Osteoblast (primary cell): Measurements from ENCODE around the gene SEMA3C. TPM values are rescaled to one million over a fixed set of nuclear protein-coding genes. Genes with fewer than 3 reads are reported as not detected.

ENCODE experiments used
- DNase-seq: peaks from one replicate; pipeline ENCODE4 v3.0.0; 2011; ENCODE audit warnings: low spot score, mixed read lengths; ENCODE audit not compliant: insufficient read length; ENCODE audit errors: missing footprints
- H2AFZ ChIP-seq: 2 replicates; pipeline ENCODE4 v1.6.0; 2011; ENCODE audit warnings: mild to moderate bottlenecking, low read length
- H3K27ac ChIP-seq: 2 replicates; pipeline ENCODE4 v1.5.1; 2011; ENCODE audit warnings: mild to moderate bottlenecking, low read depth, low read length, moderate library complexity
- H3K27me3 ChIP-seq: 2 replicates; pipeline ENCODE4 v1.6.0; 2012; ENCODE audit warnings: mild to moderate bottlenecking, control low read depth, inconsistent platforms, low read length, moderate library complexity; ENCODE audit not compliant: insufficient read depth
- H3K36me3 ChIP-seq: 2 replicates; pipeline ENCODE4 v1.5.1; 2011; ENCODE audit warnings: mild to moderate bottlenecking, low read length, control low read depth, moderate library complexity; ENCODE audit not compliant: insufficient read depth
- H3K4me1 ChIP-seq: 2 replicates; pipeline ENCODE4 v1.5.1; 2011; ENCODE audit warnings: mild to moderate bottlenecking, low read length, control low read depth, moderate library complexity; ENCODE audit not compliant: insufficient read depth
- H3K4me2 ChIP-seq: 2 replicates; pipeline ENCODE4 v1.6.0; 2011; ENCODE audit warnings: mild to moderate bottlenecking, low read length; ENCODE audit not compliant: insufficient read depth
- H3K4me3 ChIP-seq: fragments of 200-600 bp; sonication (generic); 3 replicates; pipeline ENCODE4 v1.5.1; 2012; ENCODE audit warnings: mild to moderate bottlenecking, low read length, inconsistent platforms; ENCODE audit not compliant: insufficient read depth
- H3K79me2 ChIP-seq: 2 replicates; pipeline ENCODE4 v1.6.0; 2012; ENCODE audit warnings: mild to moderate bottlenecking, low read length, control low read depth, inconsistent platforms; ENCODE audit not compliant: insufficient read depth
- H3K9me3 ChIP-seq: 2 replicates; pipeline ENCODE4 v1.5.1; 2011; ENCODE audit warnings: low read depth, low read length, control low read depth
- H4K20me1 ChIP-seq: 2 replicates; pipeline ENCODE4 v1.6.0; 2012; ENCODE audit warnings: mild to moderate bottlenecking, low read length, control low read depth; ENCODE audit not compliant: insufficient read depth
- total RNA-seq: library from RNA; depleted of rRNA; stranded (reverse); fragments of >200 nt; gene quantifications from 2 replicates; pipeline ENCODE4 v1.2.3, GENCODE V29; 2012
- TF ChIP-seq, protein P1 (sequence below): IDR thresholded peaks from 2 replicates; pipeline ENCODE4 v1.5.1; 2011; ENCODE audit warnings: mild to moderate bottlenecking, low read depth, low read length, moderate library complexity; ENCODE audit errors: extremely low read depth

The SEMA3C gene
- total RNA-seq, 1 donor: 388 TPM

DNA sequence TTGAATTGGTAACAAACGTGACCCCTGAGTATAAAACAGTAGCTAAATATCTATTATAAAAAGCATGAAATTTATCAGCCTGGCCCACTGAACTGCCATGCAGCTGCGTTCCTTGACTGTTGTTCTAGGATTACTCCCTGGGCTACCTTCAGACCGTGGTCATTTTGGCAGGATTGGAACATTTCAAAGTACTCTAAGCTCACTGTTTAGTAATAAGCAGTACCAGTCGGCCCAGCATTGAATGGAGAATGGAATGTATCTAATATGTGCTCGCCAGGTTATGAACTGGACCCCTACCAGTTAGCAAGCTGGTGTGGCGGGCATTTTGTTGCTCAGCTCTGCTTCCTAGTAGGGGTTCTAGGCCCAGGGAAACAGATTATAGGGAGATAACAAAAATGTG lies 112.2 kb downstream of the SEMA3C start:
- TF ChIP-seq, protein P1, sequence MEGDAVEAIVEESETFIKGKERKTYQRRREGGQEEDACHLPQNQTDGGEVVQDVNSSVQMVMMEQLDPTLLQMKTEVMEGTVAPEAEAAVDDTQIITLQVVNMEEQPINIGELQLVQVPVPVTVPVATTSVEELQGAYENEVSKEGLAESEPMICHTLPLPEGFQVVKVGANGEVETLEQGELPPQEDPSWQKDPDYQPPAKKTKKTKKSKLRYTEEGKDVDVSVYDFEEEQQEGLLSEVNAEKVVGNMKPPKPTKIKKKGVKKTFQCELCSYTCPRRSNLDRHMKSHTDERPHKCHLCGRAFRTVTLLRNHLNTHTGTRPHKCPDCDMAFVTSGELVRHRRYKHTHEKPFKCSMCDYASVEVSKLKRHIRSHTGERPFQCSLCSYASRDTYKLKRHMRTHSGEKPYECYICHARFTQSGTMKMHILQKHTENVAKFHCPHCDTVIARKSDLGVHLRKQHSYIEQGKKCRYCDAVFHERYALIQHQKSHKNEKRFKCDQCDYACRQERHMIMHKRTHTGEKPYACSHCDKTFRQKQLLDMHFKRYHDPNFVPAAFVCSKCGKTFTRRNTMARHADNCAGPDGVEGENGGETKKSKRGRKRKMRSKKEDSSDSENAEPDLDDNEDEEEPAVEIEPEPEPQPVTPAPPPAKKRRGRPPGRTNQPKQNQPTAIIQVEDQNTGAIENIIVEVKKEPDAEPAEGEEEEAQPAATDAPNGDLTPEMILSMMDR: no peak
- no peaks in the 10 kb centered on the region for H3K9me3 ChIP-seq
- no peak overlapping the region for H3K27ac ChIP-seq
- H2AFZ ChIP-seq: no peak overlapping the region
- H3K79me2 ChIP-seq: no peaks in the 10 kb centered on the region
- H3K4me2 ChIP-seq: no peak overlapping the region
- H3K4me3 ChIP-seq: no peak overlapping the region
- no peaks in the 10 kb centered on the region for H4K20me1 ChIP-seq
- H3K36me3 ChIP-seq: peaks cover 31% of the 10 kb centered on the region
- H3K27me3 ChIP-seq: no peaks in the 10 kb centered on the region
- peaks cover 16% of the 10 kb centered on the region for H3K4me1 ChIP-seq
- no peak for DNase-seq

DNA sequence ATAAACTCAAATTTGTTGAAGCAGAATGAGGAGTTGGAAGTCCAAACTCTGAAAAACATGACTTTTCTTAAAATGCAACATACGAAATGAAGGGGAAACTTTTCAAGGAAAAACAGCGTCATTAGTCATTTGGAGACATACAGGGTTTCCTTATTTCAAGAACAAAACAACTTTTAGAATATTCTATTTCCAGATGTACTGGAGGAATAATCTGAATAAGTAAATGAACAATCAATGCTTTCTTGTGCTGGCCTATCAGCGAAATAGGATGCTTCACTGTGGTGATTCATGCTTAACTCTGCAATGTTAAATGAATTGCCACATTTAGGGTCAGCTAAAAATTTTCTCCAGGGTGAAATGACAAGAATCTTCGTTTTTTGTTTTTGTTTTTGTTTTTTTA lies 114.3 kb downstream of the SEMA3C start:
- peaks cover 16% of the 10 kb centered on the region for H3K4me1 ChIP-seq
- no peaks in the 10 kb centered on the region for H4K20me1 ChIP-seq
- no peaks in the 10 kb centered on the region for H3K27me3 ChIP-seq
- H2AFZ ChIP-seq: no peak overlapping the region
- DNase-seq: no peak
- TF ChIP-seq, protein P1: no peak
- peaks cover 29% of the 10 kb centered on the region for H3K36me3 ChIP-seq
- no peaks in the 10 kb centered on the region for H3K79me2 ChIP-seq
- no peak overlapping the region for H3K4me2 ChIP-seq
- H3K27ac ChIP-seq: no peak overlapping the region
- no peak overlapping the region for H3K4me3 ChIP-seq
- no peaks in the 10 kb centered on the region for H3K9me3 ChIP-seq

DNA sequence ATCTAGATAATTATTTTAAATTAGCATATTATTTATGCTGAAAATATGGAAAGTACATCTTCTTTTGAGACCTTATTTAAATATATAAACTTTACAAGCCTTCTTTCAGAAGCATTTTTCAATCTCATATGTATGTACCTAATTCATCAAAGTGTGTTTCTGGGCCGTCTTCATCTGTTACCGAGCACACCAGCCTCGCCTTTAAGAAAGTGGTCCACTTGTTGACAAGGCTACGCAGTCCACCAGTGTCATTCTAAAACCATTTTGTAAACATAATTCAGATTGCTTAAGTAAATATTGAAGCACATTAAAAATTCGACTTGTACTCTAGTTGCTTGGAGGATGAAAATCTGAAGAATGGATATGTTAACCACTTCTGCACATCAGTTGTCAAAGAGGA lies 116.3 kb downstream of the SEMA3C start:
- no peak overlapping the region for H3K27ac ChIP-seq
- no peaks in the 10 kb centered on the region for H3K9me3 ChIP-seq
- H3K79me2 ChIP-seq: no peaks in the 10 kb centered on the region
- H3K27me3 ChIP-seq: no peaks in the 10 kb centered on the region
- DNase-seq: no peak
- H3K4me3 ChIP-seq: no peak overlapping the region
- peaks cover 36% of the 10 kb centered on the region for H3K36me3 ChIP-seq
- TF ChIP-seq, protein P1: no peak
- H3K4me2 ChIP-seq: no peak overlapping the region
- H2AFZ ChIP-seq: no peak overlapping the region
- H3K4me1 ChIP-seq: peaks cover 11% of the 10 kb centered on the region
- no peaks in the 10 kb centered on the region for H4K20me1 ChIP-seq

DNA sequence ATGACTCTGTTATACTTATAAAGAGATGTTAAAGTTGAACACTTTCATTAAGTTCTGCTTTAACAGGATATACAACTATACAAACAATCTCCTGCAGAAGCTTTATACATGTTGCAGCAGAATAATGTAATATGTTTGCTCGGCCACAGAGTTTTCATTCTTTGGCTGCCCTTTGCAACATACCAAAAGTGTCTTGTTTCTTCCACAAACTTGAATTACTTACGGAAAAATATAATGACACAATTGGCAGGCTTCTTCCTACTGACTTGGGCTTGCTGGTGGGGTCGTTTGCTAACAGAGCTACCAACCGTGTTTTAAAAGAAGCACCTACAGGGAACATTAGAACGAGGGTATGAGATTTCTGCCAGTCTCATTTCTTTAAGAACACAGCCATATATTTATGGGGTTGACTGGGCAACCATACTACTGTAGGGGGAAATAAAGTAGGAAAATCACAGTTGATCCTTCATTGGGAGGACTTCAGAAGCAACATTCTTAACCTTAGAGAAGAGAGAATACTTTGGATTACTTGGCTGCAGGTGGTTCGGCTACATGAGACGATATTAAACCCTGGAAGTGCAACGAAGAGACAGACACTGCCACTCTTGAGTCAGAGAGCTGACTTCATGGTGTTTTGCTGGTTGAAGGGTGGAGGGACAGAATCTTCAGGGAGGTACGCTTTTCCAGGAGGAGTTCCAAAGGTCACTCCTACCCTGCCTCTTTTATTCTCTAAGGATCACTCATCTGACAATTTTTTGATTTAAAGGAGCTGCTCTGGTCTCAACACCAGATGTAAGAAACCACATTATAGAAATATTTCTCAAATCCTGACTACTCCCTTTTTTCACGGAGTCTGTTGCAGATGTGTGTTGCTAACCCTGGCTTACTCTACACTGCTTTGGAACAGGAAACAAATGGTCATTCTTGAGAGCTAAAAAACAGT lies 123.9 kb downstream of the SEMA3C start:
- H3K27me3 ChIP-seq: no peaks in the 10 kb centered on the region
- H2AFZ ChIP-seq: no peak overlapping the region
- H3K9me3 ChIP-seq: no peaks in the 10 kb centered on the region
- H3K27ac ChIP-seq: no peak overlapping the region
- DNase-seq: no peak
- H3K36me3 ChIP-seq: peaks cover 56% of the 10 kb centered on the region
- H3K4me1 ChIP-seq: no peaks in the 10 kb centered on the region
- no peak overlapping the region for H3K4me3 ChIP-seq
- no peak overlapping the region for H3K4me2 ChIP-seq
- TF ChIP-seq, protein P1: no peak
- no peaks in the 10 kb centered on the region for H3K79me2 ChIP-seq
- H4K20me1 ChIP-seq: no peaks in the 10 kb centered on the region
